Measurements from ENCODE around the gene LENG1.

DNA sequence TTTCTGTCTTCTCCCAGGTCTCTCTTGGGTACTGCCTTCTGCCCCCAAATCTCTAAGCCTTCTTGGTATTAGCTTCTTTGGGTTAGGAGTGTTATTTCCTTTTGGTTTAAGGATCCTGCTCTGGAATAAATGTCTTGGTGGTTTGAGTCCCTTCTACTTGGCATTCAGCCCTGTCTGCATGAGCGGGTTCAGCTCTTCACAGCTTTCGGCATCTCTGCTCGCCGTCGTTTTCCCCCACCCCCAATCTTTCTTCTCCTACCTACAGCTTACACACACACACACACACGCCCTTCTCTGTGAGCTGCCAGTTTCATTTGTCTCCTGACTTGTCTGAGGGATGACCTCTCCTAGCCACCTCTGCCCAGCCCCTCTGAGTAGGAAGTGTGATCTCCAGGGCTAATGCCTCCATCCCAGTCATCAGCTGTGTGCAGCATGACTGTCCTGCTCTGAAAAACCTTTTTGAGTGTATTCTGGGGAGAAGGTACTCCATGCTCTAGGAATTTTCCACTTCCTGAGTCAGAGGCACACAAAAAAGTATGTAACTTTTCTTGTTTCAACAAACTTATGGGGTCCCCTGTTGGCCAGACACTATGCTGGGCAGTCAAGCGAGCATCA lies 17.2 kb downstream of the LENG1 start:
- TF ChIP-seq, protein P1, sequence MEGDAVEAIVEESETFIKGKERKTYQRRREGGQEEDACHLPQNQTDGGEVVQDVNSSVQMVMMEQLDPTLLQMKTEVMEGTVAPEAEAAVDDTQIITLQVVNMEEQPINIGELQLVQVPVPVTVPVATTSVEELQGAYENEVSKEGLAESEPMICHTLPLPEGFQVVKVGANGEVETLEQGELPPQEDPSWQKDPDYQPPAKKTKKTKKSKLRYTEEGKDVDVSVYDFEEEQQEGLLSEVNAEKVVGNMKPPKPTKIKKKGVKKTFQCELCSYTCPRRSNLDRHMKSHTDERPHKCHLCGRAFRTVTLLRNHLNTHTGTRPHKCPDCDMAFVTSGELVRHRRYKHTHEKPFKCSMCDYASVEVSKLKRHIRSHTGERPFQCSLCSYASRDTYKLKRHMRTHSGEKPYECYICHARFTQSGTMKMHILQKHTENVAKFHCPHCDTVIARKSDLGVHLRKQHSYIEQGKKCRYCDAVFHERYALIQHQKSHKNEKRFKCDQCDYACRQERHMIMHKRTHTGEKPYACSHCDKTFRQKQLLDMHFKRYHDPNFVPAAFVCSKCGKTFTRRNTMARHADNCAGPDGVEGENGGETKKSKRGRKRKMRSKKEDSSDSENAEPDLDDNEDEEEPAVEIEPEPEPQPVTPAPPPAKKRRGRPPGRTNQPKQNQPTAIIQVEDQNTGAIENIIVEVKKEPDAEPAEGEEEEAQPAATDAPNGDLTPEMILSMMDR (IDR thresholded peaks at IDR 0.05; ENCODE audit: poor library complexity, severe bottlenecking) = no peak
- no peak for TF ChIP-seq POLR2AphosphoS5 (IDR thresholded peaks at IDR 0.05)
- TF ChIP-seq EP300 (conservative IDR thresholded peaks at IDR 0.05; ENCODE audit: poor library complexity, severe bottlenecking) = no peak
- TF ChIP-seq EZH2 (IDR thresholded peaks at IDR 0.05; ENCODE audit: borderline replicate concordance, insufficient read depth, low read length, poor library complexity, severe bottlenecking) = no peak
- no peak for TF ChIP-seq MXI1 (conservative IDR thresholded peaks at IDR 0.05; ENCODE audit: poor library complexity, severe bottlenecking)
- TF ChIP-seq RAD21 (conservative IDR thresholded peaks at IDR 0.05) = no peak
- no peak for TF ChIP-seq SMC3 (conservative IDR thresholded peaks at IDR 0.05; ENCODE audit: poor library complexity)
- TF ChIP-seq TAF1 (IDR thresholded peaks at IDR 0.05; ENCODE audit: low read depth) = no peak

Measured in neural cell (in vitro differentiated cells).